ENCODE measurements around the gene MGAT3.
A peak's percentile ranks its signal among the peaks of the same experiment; 100 is the strongest.

MGAT3 gene

GRCh38 chr22:39472570-39473556 lies 16.1 kb downstream of the MGAT3 start:
- DNase-seq (no peak), ATAC-seq (no peak)

GRCh38 chr22:39473851-39474250 lies 17.0 kb downstream of the MGAT3 start:
- DNase-seq (no peak), ATAC-seq (no peak)

- ATAC-seq, result no peak
- DNase-seq, result no peak
These were observed 17.7 kb downstream of the MGAT3 start for GRCh38 chr22:39474351-39475111.

GRCh38 chr22:39475337-39475736 lies 18.5 kb downstream of the MGAT3 start:
- no peak for ATAC-seq
- no peak for DNase-seq

GRCh38 chr22:39475902-39476301 lies 19.1 kb downstream of the MGAT3 start:
- DNase-seq, result no peak
- ATAC-seq, result no peak

GRCh38 chr22:39476664-39477063 lies 19.9 kb downstream of the MGAT3 start:
- DNase-seq (no peak), ATAC-seq (no peak)

GRCh38 chr22:39477542-39477941 lies 20.7 kb downstream of the MGAT3 start:
- ATAC-seq (no peak), DNase-seq (no peak)

- DNase-seq (peak; percentile 32), ATAC-seq (no peak)
These were observed 21.6 kb downstream of the MGAT3 start for GRCh38 chr22:39478441-39478850.

- DNase-seq (no peak), ATAC-seq (no peak)
These were observed 22.4 kb downstream of the MGAT3 start for GRCh38 chr22:39479254-39479653.

GRCh38 chr22:39480557-39480956 lies 23.7 kb downstream of the MGAT3 start:
- no peak for ATAC-seq
- DNase-seq, result no peak

GRCh38 chr22:39481054-39481453 lies 24.2 kb downstream of the MGAT3 start:
- ATAC-seq (no peak), DNase-seq (no peak)

- no peak for DNase-seq
- no peak for ATAC-seq
These were observed 24.8 kb downstream of the MGAT3 start for GRCh38 chr22:39481595-39481994.

- no peak for DNase-seq
- no peak for ATAC-seq
These were observed 26.0 kb downstream of the MGAT3 start for GRCh38 chr22:39482768-39483167.

- DNase-seq (no peak), ATAC-seq (no peak)
These were observed 30.4 kb downstream of the MGAT3 start for GRCh38 chr22:39486951-39487825.

- no peak for DNase-seq
- no peak for ATAC-seq
These were observed 31.2 kb downstream of the MGAT3 start for GRCh38 chr22:39487826-39488520.

GRCh38 chr22:39488563-39489083 lies 31.8 kb downstream of the MGAT3 start:
- ATAC-seq (no peak), DNase-seq (no peak)

GRCh38 chr22:39489094-39490068 lies 32.6 kb downstream of the MGAT3 start:
- no peak for ATAC-seq
- no peak for DNase-seq

GRCh38 chr22:39490135-39490798 lies 33.5 kb downstream of the MGAT3 start:
- DNase-seq (peak; percentile 78), ATAC-seq (peak; percentile 98)

GRCh38 chr22:39490966-39491680 lies 34.3 kb downstream of the MGAT3 start:
- ATAC-seq (no peak), DNase-seq (no peak)
